CD4-positive, alpha-beta T cell treated with Interferon alpha-2 for 1 hour (primary cell): ENCODE results near the gene CALN1.
"Not testable (repeated sequence)": the region's sequence is repeated elsewhere in the genome, so short reads cannot be mapped to it uniquely, and the experiment has no call there.

ENCODE experiments used
- DNase-seq, 2 donors: peaks; one replicate each; pipeline ENCODE4 v3.0.0-alpha.2; 2020 to 2022

Gene CALN1

GRCh38 chr7:71937840-71938371 lies 474.2 kb downstream of the CALN1 start:
- DNase-seq, result no peak

GRCh38 chr7:71935674-71936073 lies 476.5 kb downstream of the CALN1 start:
- no peak for DNase-seq

- DNase-seq, result no peak
Measured at GRCh38 chr7:71933426-71933825, 478.7 kb downstream of the CALN1 start.

GRCh38 chr7:71925663-71926062 lies 486.5 kb downstream of the CALN1 start:
- DNase-seq, result no peak

- not testable (repeated sequence) for DNase-seq
Measured at GRCh38 chr7:71914204-71914603, 497.9 kb downstream of the CALN1 start.

- DNase-seq, result no peak
Measured at GRCh38 chr7:71912476-71912875, 499.7 kb downstream of the CALN1 start.

GRCh38 chr7:71911051-71911450 lies 501.1 kb downstream of the CALN1 start:
- no peak for DNase-seq

- DNase-seq, result no peak
Measured at GRCh38 chr7:71905821-71906220, 506.3 kb downstream of the CALN1 start.

GRCh38 chr7:71904484-71904883 lies 507.7 kb downstream of the CALN1 start:
- no peak for DNase-seq

GRCh38 chr7:71900556-71900955 lies 511.6 kb downstream of the CALN1 start:
- DNase-seq, result no peak

- no peak for DNase-seq
Measured at GRCh38 chr7:71896535-71896934, 515.6 kb downstream of the CALN1 start.

GRCh38 chr7:71886046-71886445 lies 526.1 kb downstream of the CALN1 start:
- DNase-seq, result no peak

GRCh38 chr7:71885487-71885886 lies 526.7 kb downstream of the CALN1 start:
- no peak for DNase-seq

- no peak for DNase-seq
Measured at GRCh38 chr7:71883415-71883814, 528.7 kb downstream of the CALN1 start.

GRCh38 chr7:71871446-71871845 lies 540.7 kb downstream of the CALN1 start:
- no peak for DNase-seq

GRCh38 chr7:71870812-71871211 lies 541.3 kb downstream of the CALN1 start:
- no peak for DNase-seq

GRCh38 chr7:71868797-71869196 lies 543.3 kb downstream of the CALN1 start:
- no peak for DNase-seq

- no peak for DNase-seq
Measured at GRCh38 chr7:71867626-71868025, 544.5 kb downstream of the CALN1 start.

- DNase-seq, result no peak
Measured at GRCh38 chr7:71865172-71865571, 547.0 kb downstream of the CALN1 start.

GRCh38 chr7:71864130-71864529 lies 548.0 kb downstream of the CALN1 start:
- no peak for DNase-seq

- no peak for DNase-seq
Measured at GRCh38 chr7:71860572-71860971, 551.6 kb downstream of the CALN1 start.

GRCh38 chr7:71857338-71857737 lies 554.8 kb downstream of the CALN1 start:
- no peak for DNase-seq

GRCh38 chr7:71854546-71855397 lies 557.4 kb downstream of the CALN1 start:
- DNase-seq, result no peak

- no peak for DNase-seq
Measured at GRCh38 chr7:71851776-71852498, 560.2 kb downstream of the CALN1 start.
